Keratinocyte (primary cell): Measurements from ENCODE around the gene NFATC4. TPM values are rescaled to one million over a fixed set of nuclear protein-coding genes. Genes with fewer than 3 reads are reported as not detected.

ENCODE experiments used
- DNase-seq: peaks from one replicate; pipeline ENCODE4 v3.0.0-alpha.2; 2011; ENCODE audit warnings: low read depth, missing footprints, low spot score
- FAIRE-seq: peaks from 2 replicates; lab custom pipeline; 2011; peaks lifted over from hg19 to GRCh38; lab: Jason Lieb, UNC
- H2AFZ ChIP-seq: 2 replicates; pipeline ENCODE4 v1.6.0; 2012; ENCODE audit warnings: low read length, control low read depth, inconsistent platforms; ENCODE audit not compliant: control insufficient read depth
- H3K27ac ChIP-seq: 2 replicates; pipeline ENCODE4 v1.5.1; 2011; ENCODE audit warnings: low read length; ENCODE audit not compliant: control insufficient read depth, insufficient read depth
- H3K27me3 ChIP-seq: 3 replicates; pipeline ENCODE4 v1.6.0; 2011; ENCODE audit warnings: low read length; ENCODE audit not compliant: control insufficient read depth, insufficient read depth; ENCODE audit errors: extremely low read depth
- H3K36me3 ChIP-seq, 2 experiments: 2 replicates in 1 of 2; 3 replicates in 1 of 2; pipeline ENCODE4 v1.5.1; 2011; ENCODE audit warnings: low read length in 2 of 2, mild to moderate bottlenecking in 1 of 2; ENCODE audit not compliant: control insufficient read depth in 2 of 2, insufficient read depth in 2 of 2; ENCODE audit errors: extremely low read depth in 1 of 2
- H3K4me1 ChIP-seq: 3 replicates; pipeline ENCODE4 v1.5.1; 2011; ENCODE audit warnings: low read length; ENCODE audit not compliant: control insufficient read depth, insufficient read depth; ENCODE audit errors: extremely low read depth
- H3K4me2 ChIP-seq: 3 replicates; pipeline ENCODE4 v1.6.0; 2011; ENCODE audit warnings: low read depth, low read length; ENCODE audit not compliant: control insufficient read depth, insufficient read depth; ENCODE audit errors: extremely low read depth
- H3K4me3 ChIP-seq, 3 experiments: fragments of 200-600 bp in 1 of 3; sonication (generic) in 1 of 3; 2 replicates in 2 of 3; 3 replicates in 1 of 3; pipeline ENCODE4 v1.5.1; 2011 to 2016; ENCODE audit warnings: low read length in 3 of 3, mild to moderate bottlenecking in 3 of 3, control low read depth in 2 of 3, inconsistent platforms in 1 of 3, low read depth in 1 of 3, mixed read lengths in 1 of 3, mixed run types in 1 of 3, moderate library complexity in 1 of 3; ENCODE audit not compliant: control insufficient read depth in 2 of 3, insufficient read depth in 2 of 3; ENCODE audit errors: extremely low read depth in 1 of 3
- H3K79me2 ChIP-seq: 2 replicates; pipeline ENCODE4 v1.6.0; 2012; ENCODE audit warnings: low read length; ENCODE audit not compliant: control insufficient read depth, insufficient read depth
- H3K9ac ChIP-seq: 3 replicates; pipeline ENCODE4 v1.6.0; 2011; ENCODE audit warnings: low read length; ENCODE audit not compliant: control insufficient read depth, insufficient read depth; ENCODE audit errors: extremely low read depth
- H3K9me1 ChIP-seq: 3 replicates; pipeline ENCODE4 v1.6.0; 2011; ENCODE audit warnings: low read length; ENCODE audit not compliant: control insufficient read depth, insufficient read depth; ENCODE audit errors: extremely low read depth
- H3K9me3 ChIP-seq: 2 replicates; pipeline ENCODE4 v1.5.1; 2012; ENCODE audit warnings: low read depth, low read length; ENCODE audit not compliant: control insufficient read depth
- H4K20me1 ChIP-seq: 3 replicates; pipeline ENCODE4 v1.6.0; 2011; ENCODE audit warnings: low read length; ENCODE audit not compliant: control insufficient read depth, insufficient read depth; ENCODE audit errors: extremely low read depth
- CTCF ChIP-seq, 3 experiments: IDR thresholded peaks in 1 of 3; conservative IDR thresholded peaks in 1 of 3; optimal IDR thresholded peaks in 1 of 3; 2 replicates in 2 of 3; 3 replicates in 1 of 3; pipeline versions ENCODE3 to v1.5.1; 2011; ENCODE audit warnings: low read length in 3 of 3, mild to moderate bottlenecking in 3 of 3, moderate library complexity in 2 of 3, control low read depth in 1 of 3, inconsistent platforms in 1 of 3; ENCODE audit not compliant: insufficient read depth in 2 of 3; ENCODE audit errors: extremely low read depth in 1 of 3
- EZH2 ChIP-seq: IDR thresholded peaks from one replicate; pipeline ENCODE4 v1.6.1; 2012; ENCODE audit warnings: inconsistent platforms, mild to moderate bottlenecking, low read length, moderate library complexity
- dilution Hi-C: fragments of 300-500 bp; cut with MboI; formaldehyde crosslinking; loops from one replicate; pipeline ENCODE4 v1.7.0; 2020; ENCODE audit warnings: low sequenced_read_pairs; ENCODE audit not compliant: extremely low pct_ligation_motif_present
- polyA plus RNA-seq, 5 experiments: library from polyadenylated mRNA; depleted of rRNA in 3 of 5; stranded (reverse) in 3 of 5; stranded (forward) in 1 of 5; unstranded in 1 of 5; fragments of >200 nt; gene quantifications; 1 replicate in 1 of 5; 2 replicates in 3 of 5; 3 replicates in 1 of 5; pipeline versions ENCODE4 v1.2.1 to v1.2.3, GENCODE V29; 2011 to 2012; ENCODE audit warnings: missing spikeins in 2 of 5, low read depth in 1 of 5, low replicate concordance in 1 of 5

Gene NFATC4
- polyA plus RNA-seq, 1 donor (not counting 4 experiments of a cell fraction or from before 2014, with no cell fraction given): 0.92 TPM

DNA sequence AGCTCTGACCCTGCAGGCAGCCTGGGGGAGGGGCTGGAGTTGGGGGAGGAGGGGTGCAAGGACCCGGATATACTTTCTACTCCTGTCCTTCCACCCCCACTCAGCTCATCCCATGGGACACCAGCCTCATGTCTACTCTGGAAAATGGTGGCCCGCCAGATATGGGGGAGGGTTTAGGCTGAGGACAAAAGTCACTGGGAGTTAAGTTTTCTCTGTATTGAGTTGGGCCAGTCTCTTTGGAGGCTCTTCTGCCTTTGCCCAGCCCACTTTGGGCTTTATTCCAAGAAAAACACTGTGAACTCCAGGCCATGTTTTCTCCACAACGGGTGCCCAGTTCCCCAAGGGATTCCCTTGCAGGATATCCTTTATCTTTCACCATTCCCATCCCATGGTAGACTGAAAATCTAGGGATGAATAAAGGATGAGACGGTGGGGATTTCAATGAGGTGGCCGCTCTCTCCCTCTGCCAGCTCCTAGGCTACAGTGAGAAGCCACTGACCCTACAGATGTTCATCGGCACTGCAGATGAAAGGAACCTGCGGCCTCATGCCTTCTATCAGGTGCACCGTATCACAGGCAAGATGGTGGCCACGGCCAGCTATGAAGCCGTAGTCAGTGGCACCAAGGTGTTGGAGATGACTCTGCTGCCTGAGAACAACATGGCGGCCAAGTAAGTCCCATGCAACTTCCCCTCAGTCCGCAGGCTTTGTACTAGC is 4.9 kb downstream of the NFATC4 start:
- DNase-seq (no peak), FAIRE-seq (no peak)
- dilution Hi-C loops: no loop called here
- no peaks in the 10 kb centered on the region for H3K4me1 ChIP-seq
- no peak overlapping the region for H3K27ac ChIP-seq
- H2AFZ ChIP-seq: no peak overlapping the region
- no peaks in the 10 kb centered on the region for H3K9me1 ChIP-seq
- no peaks in the 10 kb centered on the region for H3K79me2 ChIP-seq
- H3K27me3 ChIP-seq: no peaks in the 10 kb centered on the region
- TF ChIP-seq EZH2: no peak
- no peak for TF ChIP-seq CTCF (optimal IDR thresholded peaks at IDR 0.05 in 1 of 3, IDR thresholded peaks at IDR 0.05 in 1 of 3, conservative IDR thresholded peaks at IDR 0.05 in 1 of 3; ENCODE audit: extremely low read depth in 1 of 3, insufficient read depth in 2 of 3, low read length in 3 of 3)
- no peaks in the 10 kb centered on the region for H4K20me1 ChIP-seq
- H3K9me3 ChIP-seq: no peaks in the 10 kb centered on the region
- no peak overlapping the region for H3K4me2 ChIP-seq
- no peak overlapping the region for H3K4me3 ChIP-seq
- no peaks in the 10 kb centered on the region for H3K36me3 ChIP-seq
- no peak overlapping the region for H3K9ac ChIP-seq

GRCh38 chr14:24376448-24377070 is 8.6 kb downstream of the NFATC4 start:
- peaks cover 6% of the 10 kb centered on the region for H3K4me1 ChIP-seq
- no peaks in the 10 kb centered on the region for H3K27me3 ChIP-seq
- no peaks in the 10 kb centered on the region for H3K9me3 ChIP-seq
- no peaks in the 10 kb centered on the region for H3K79me2 ChIP-seq
- H3K4me3 ChIP-seq: no peak overlapping the region
- no peak overlapping the region for H3K4me2 ChIP-seq
- no peaks in the 10 kb centered on the region for H3K9me1 ChIP-seq
- H3K9ac ChIP-seq: no peak overlapping the region
- H3K27ac ChIP-seq: no peak overlapping the region
- TF ChIP-seq EZH2: no peak
- TF ChIP-seq CTCF (optimal IDR thresholded peaks at IDR 0.05 in 1 of 3, IDR thresholded peaks at IDR 0.05 in 1 of 3, conservative IDR thresholded peaks at IDR 0.05 in 1 of 3; ENCODE audit: extremely low read depth in 1 of 3, insufficient read depth in 2 of 3, low read length in 3 of 3): no peak
- dilution Hi-C loops: no loop called here
- DNase-seq (no peak), FAIRE-seq (no peak)
- no peak overlapping the region for H2AFZ ChIP-seq
- no peaks in the 10 kb centered on the region for H4K20me1 ChIP-seq
- no peaks in the 10 kb centered on the region for H3K36me3 ChIP-seq
